CD4-positive, CD25-positive, alpha-beta regulatory T cell (primary cell): ENCODE results near the gene TINAG. TPM values are rescaled to one million over a fixed set of nuclear protein-coding genes. Genes with fewer than 3 reads are reported as not detected.

Experiments used
- ATAC-seq, 2 donors: fragments of 150-1000 bp; cut with Tn5 transposase; one replicate each; pipeline ENCODE4 v1.10.0; 2021; ENCODE audit warnings: low read depth in 2 of 2, moderate number of reproducible peaks in 2 of 2, moderate library complexity in 1 of 2
- DNase-seq, 3 donors: peaks; one replicate each; pipeline versions ENCODE4 v3.0.0 to v3.0.0-alpha.2; 2012 to 2022; ENCODE audit warnings: mixed read lengths in 1 of 3
- H3K27ac ChIP-seq: one replicate; pipeline ENCODE4 v1.7.0; 2013; ENCODE audit warnings: mild to moderate bottlenecking, low read length; ENCODE audit not compliant: insufficient read depth, poor library complexity, severe bottlenecking
- H3K27me3 ChIP-seq: one replicate; pipeline ENCODE4 v1.7.0; 2013; ENCODE audit warnings: low read length; ENCODE audit not compliant: control insufficient read depth, insufficient read depth
- H3K36me3 ChIP-seq: one replicate; pipeline ENCODE4 v1.7.0; 2013; ENCODE audit warnings: mild to moderate bottlenecking, low read length, moderate library complexity; ENCODE audit not compliant: control insufficient read depth, insufficient read depth
- H3K4me1 ChIP-seq: 2 replicates; pipeline ENCODE4 v1.7.0; 2013; ENCODE audit warnings: mild to moderate bottlenecking, low read length; ENCODE audit not compliant: insufficient read depth, control insufficient read depth, poor library complexity, severe bottlenecking
- H3K4me3 ChIP-seq: one replicate; pipeline ENCODE4 v1.7.0; 2013; ENCODE audit warnings: low read depth, mild to moderate bottlenecking, low read length, moderate library complexity
- H3K9me3 ChIP-seq, 2 experiments: 1 replicate in 1 of 2; 2 replicates in 1 of 2; pipeline ENCODE4 v1.7.0; 2013; ENCODE audit warnings: low read length in 2 of 2, mild to moderate bottlenecking in 1 of 2, moderate library complexity in 1 of 2; ENCODE audit not compliant: control insufficient read depth in 2 of 2
- H3K27ac Mint-ChIP-seq, 3 donors: one replicate each; pipeline ENCODE4 v1.8.0; 2020 to 2022; ENCODE audit warnings: mild to moderate bottlenecking in 3 of 3, mixed read lengths in 3 of 3, moderate library complexity in 2 of 3
- H3K27me3 Mint-ChIP-seq: one replicate; pipeline ENCODE4 v1.8.0; 2022; ENCODE audit warnings: mild to moderate bottlenecking, mixed read lengths
- H3K36me3 Mint-ChIP-seq: one replicate; pipeline ENCODE4 v1.8.0; 2020; ENCODE audit warnings: mixed read lengths
- H3K4me1 Mint-ChIP-seq, 4 donors: one replicate each; pipeline ENCODE4 v1.8.0; 2020 to 2022; ENCODE audit warnings: mixed read lengths in 4 of 4, mild to moderate bottlenecking in 1 of 4
- H3K4me3 Mint-ChIP-seq, 4 donors: one replicate each; pipeline ENCODE4 v1.8.0; 2020 to 2022; ENCODE audit warnings: mild to moderate bottlenecking in 4 of 4, mixed read lengths in 4 of 4, moderate library complexity in 3 of 4
- H3K9me3 Mint-ChIP-seq, 7 donors: one replicate each; pipeline ENCODE4 v1.8.0; 2020 to 2022; ENCODE audit warnings: mixed read lengths in 7 of 7, mild to moderate bottlenecking in 3 of 7, moderate library complexity in 2 of 7
- polyA plus RNA-seq, 4 donors: library from polyadenylated mRNA; unstranded; fragments of 300-500 nt; fragmentation: Illumina TruSeq; gene quantifications; one replicate each; pipeline ENCODE4 v1.2.3, GENCODE V29; 2021
- total RNA-seq: library from RNA; stranded (reverse); gene quantifications from one replicate; pipeline ENCODE4 v1.2.3, GENCODE V29; 2022

The TINAG gene
- total and polyA plus RNA-seq, 5 donors from 2014 or later = not detected

GRCh38 chr6:54291146-54291545 is 17.1 kb upstream of the TINAG start:
- no peak overlapping the region for H3K4me3 ChIP-seq
- H3K4me1 ChIP-seq = no peaks in the 10 kb centered on the region
- Mint-ChIP-seq H3K36me3 (no peaks in the 10 kb centered on the region), H3K27me3 (no peaks in the 10 kb centered on the region), H3K4me1 (no peaks in the 10 kb centered on the region), H3K4me3 (no peak overlapping the region), H3K9me3 (peaks cover 0 to 11% (median 4%) of the 10 kb centered on the region in 7 donors), H3K27ac (no peak overlapping the region)
- H3K27ac ChIP-seq = no peak overlapping the region
- no peaks in the 10 kb centered on the region for H3K9me3 ChIP-seq
- no peaks in the 10 kb centered on the region for H3K36me3 ChIP-seq
- ATAC-seq = no peak
- no peak for DNase-seq
- no peaks in the 10 kb centered on the region for H3K27me3 ChIP-seq

DNA sequence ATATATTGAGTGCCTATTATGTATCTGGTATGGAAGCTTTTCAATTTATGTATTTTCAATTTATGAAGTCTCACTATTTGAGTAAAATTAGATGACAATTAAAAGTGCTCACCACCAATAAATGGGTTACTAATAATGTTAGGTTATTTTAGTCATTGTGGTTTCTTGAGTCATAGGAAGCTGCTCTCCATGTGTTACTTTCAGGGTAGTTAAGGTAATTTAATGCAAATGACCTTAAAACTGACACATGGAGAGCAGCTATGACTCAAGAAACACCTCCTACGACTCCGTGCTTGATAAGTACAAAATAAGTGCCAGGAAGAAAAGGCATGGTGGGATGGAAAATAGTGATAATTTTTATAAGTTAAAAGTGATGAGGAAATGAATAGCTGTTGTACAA is 16.5 kb upstream of the TINAG start:
- H3K4me3 Mint-ChIP-seq = no peak overlapping the region
- Histone ChIP-seq H3K36me3 (no peaks in the 10 kb centered on the region), H3K4me3 (no peak overlapping the region), H3K4me1 (no peaks in the 10 kb centered on the region), H3K27ac (no peak overlapping the region), H3K27me3 (no peaks in the 10 kb centered on the region), H3K9me3 (no peaks in the 10 kb centered on the region)
- no peaks in the 10 kb centered on the region for H3K27me3 Mint-ChIP-seq
- peak in 1 of 3 donors; percentile 1 for DNase-seq
- H3K27ac Mint-ChIP-seq = no peak overlapping the region
- H3K4me1 Mint-ChIP-seq = no peaks in the 10 kb centered on the region
- no peaks in the 10 kb centered on the region for H3K36me3 Mint-ChIP-seq
- no peak for ATAC-seq
- peaks cover 0 to 11% (median 4%) of the 10 kb centered on the region in 7 donors for H3K9me3 Mint-ChIP-seq

- Mint-ChIP-seq H3K9me3 (peaks cover 0 to 5% (median 1%) of the 10 kb centered on the region in 7 donors), H3K36me3 (no peaks in the 10 kb centered on the region), H3K4me1 (no peaks in the 10 kb centered on the region), H3K27ac (no peak overlapping the region), H3K27me3 (no peaks in the 10 kb centered on the region), H3K4me3 (no peak overlapping the region)
- H3K36me3 ChIP-seq = no peaks in the 10 kb centered on the region
- ATAC-seq = no peak
- no peaks in the 10 kb centered on the region for H3K9me3 ChIP-seq
- no peaks in the 10 kb centered on the region for H3K4me1 ChIP-seq
- H3K4me3 ChIP-seq = no peak overlapping the region
- H3K27ac ChIP-seq = no peak overlapping the region
- H3K27me3 ChIP-seq = no peaks in the 10 kb centered on the region
- no peak for DNase-seq
These were observed 13.2 kb upstream of the TINAG start for GRCh38 chr6:54294965-54295532.

GRCh38 chr6:54299542-54300269 is 8.5 kb upstream of the TINAG start:
- no peaks in the 10 kb centered on the region for H3K9me3 ChIP-seq
- no peaks in the 10 kb centered on the region for H3K4me1 ChIP-seq
- ATAC-seq = no peak
- H3K4me3 ChIP-seq = no peak overlapping the region
- no peak overlapping the region for H3K27ac ChIP-seq
- Mint-ChIP-seq H3K27ac (no peak overlapping the region), H3K4me1 (no peaks in the 10 kb centered on the region), H3K27me3 (no peaks in the 10 kb centered on the region), H3K4me3 (no peak overlapping the region), H3K36me3 (no peaks in the 10 kb centered on the region), H3K9me3 (peaks cover 0 to 7% (median 4%) of the 10 kb centered on the region in 7 donors)
- no peaks in the 10 kb centered on the region for H3K36me3 ChIP-seq
- no peaks in the 10 kb centered on the region for H3K27me3 ChIP-seq
- no peak for DNase-seq

DNA sequence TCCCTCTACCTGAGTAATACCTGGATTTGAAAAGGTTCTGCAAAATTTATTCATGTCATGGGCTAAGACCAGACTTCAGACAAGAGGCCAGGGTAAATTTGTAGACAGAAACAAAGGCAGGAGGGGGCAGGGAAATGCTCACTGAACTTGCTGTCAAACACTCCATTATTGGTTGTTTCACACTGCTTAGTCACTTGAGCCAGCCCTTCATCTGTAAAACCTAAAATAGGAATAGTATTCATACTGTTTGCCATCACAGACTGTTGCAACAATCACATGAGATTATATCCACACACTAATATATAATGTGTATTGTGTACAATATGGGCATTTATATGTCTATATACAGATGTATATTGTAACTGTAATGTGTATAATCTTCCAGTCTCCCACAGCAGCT is 6.5 kb upstream of the TINAG start:
- no peaks in the 10 kb centered on the region for H3K36me3 Mint-ChIP-seq
- no peaks in the 10 kb centered on the region for H3K27me3 Mint-ChIP-seq
- no peak overlapping the region for H3K4me3 Mint-ChIP-seq
- peaks cover 0 to 7% (median 4%) of the 10 kb centered on the region in 7 donors for H3K9me3 Mint-ChIP-seq
- H3K9me3 ChIP-seq = no peaks in the 10 kb centered on the region
- H3K27ac Mint-ChIP-seq = no peak overlapping the region
- no peaks in the 10 kb centered on the region for H3K4me1 Mint-ChIP-seq
- H3K36me3 ChIP-seq = no peaks in the 10 kb centered on the region
- no peak overlapping the region for H3K27ac ChIP-seq
- ATAC-seq (no peak), DNase-seq (no peak)
- H3K4me3 ChIP-seq = no peak overlapping the region
- no peaks in the 10 kb centered on the region for H3K4me1 ChIP-seq
- H3K27me3 ChIP-seq = no peaks in the 10 kb centered on the region

DNA sequence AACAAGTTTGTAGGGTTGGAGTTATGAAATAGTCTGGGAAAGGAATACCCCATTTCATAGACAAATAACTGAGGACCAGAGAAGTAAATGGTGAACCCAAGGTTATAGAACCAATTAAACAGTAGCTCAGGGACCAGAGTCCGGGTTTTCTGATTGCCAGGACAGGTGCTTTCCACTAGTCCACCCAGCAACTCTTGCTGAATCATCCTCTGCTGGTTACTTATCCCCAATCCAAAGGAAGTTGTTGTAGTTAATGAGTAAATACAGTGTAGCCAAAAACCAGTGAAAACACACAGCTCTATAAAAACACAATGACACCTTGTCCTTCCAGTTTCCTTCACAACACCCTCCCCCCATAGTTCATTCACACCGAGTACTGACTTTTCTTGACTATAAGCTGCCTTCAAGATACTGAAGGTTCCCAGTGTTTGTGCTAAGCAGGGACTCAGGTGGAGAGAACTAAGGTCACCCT is 766 bp upstream of the TINAG start:
- Histone ChIP-seq H3K4me3 (no peak overlapping the region), H3K27ac (no peak overlapping the region), H3K4me1 (no peaks in the 10 kb centered on the region), H3K36me3 (no peaks in the 10 kb centered on the region), H3K9me3 (no peaks in the 10 kb centered on the region), H3K27me3 (no peaks in the 10 kb centered on the region)
- Mint-ChIP-seq H3K27ac (no peak overlapping the region), H3K4me3 (no peak overlapping the region), H3K36me3 (no peaks in the 10 kb centered on the region), H3K9me3 (peaks cover 0 to 9% (median 4%) of the 10 kb centered on the region in 7 donors), H3K27me3 (no peaks in the 10 kb centered on the region), H3K4me1 (no peaks in the 10 kb centered on the region)
- DNase-seq (no peak), ATAC-seq (no peak)

DNA sequence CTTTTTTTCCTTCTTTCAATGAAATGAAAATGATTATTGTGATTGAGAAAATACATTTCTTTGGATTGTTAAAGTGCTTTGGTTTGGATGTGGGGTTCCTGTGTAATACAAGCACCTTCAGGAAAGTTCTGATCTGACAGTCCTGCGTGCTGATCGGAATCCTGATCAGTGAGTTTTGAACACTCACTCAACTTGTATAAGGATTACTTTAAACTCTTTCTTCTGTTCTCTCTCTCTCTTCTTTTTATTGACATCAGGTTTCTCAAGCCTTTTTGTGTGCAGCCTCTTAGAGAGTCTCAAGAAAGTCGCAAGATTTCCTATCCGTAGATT is 710 bp downstream of the TINAG start:
- ATAC-seq = no peak
- H3K4me1 ChIP-seq = no peaks in the 10 kb centered on the region
- Mint-ChIP-seq H3K4me3 (no peak overlapping the region), H3K27me3 (no peaks in the 10 kb centered on the region), H3K9me3 (peaks cover 0 to 9% (median 4%) of the 10 kb centered on the region in 7 donors), H3K4me1 (no peaks in the 10 kb centered on the region), H3K36me3 (no peaks in the 10 kb centered on the region), H3K27ac (no peak overlapping the region)
- H3K27ac ChIP-seq = no peak overlapping the region
- H3K4me3 ChIP-seq = no peak overlapping the region
- H3K27me3 ChIP-seq = no peaks in the 10 kb centered on the region
- H3K9me3 ChIP-seq = no peaks in the 10 kb centered on the region
- no peaks in the 10 kb centered on the region for H3K36me3 ChIP-seq
- no peak for DNase-seq
